CD4-positive, alpha-beta T cell treated with Interleukin-21 for 1 hour (primary cell): Measurements from ENCODE around the gene NDUFS3.
A peak's percentile ranks its signal among the peaks of the same experiment; 100 is the strongest.
"Not testable (repeated sequence)": the region's sequence is repeated elsewhere in the genome, so short reads cannot be mapped to it uniquely, and the experiment has no call there.

Experiments
- DNase-seq: peaks from one replicate; pipeline ENCODE4 v3.0.0-alpha.2; 2020

Gene NDUFS3

GRCh38 chr11:47578524-47579494 is at the start of gene NDUFS3, which contains the start of gene KBTBD4:
Gene NDUFS3 (plus strand): TSS chr11:47579074. CDS start chr11:47579092, 18 bp downstream.
Gene KBTBD4 (minus strand): TSS chr11:47578970. CDS start chr11:47578951, 19 bp downstream.
- DNase-seq, result peak; percentile 92

GRCh38 chr11:47529951-47530350 is 48.9 kb upstream of the NDUFS3 start:
- no peak for DNase-seq

- not testable (repeated sequence) for DNase-seq
These were observed 48.2 kb upstream of the NDUFS3 start for GRCh38 chr11:47530721-47531120.

GRCh38 chr11:47531666-47532065 is 47.2 kb upstream of the NDUFS3 start:
- DNase-seq, result no peak

- no peak for DNase-seq
These were observed 46.2 kb upstream of the NDUFS3 start for GRCh38 chr11:47532597-47533213.

- DNase-seq, result no peak
These were observed 45.2 kb upstream of the NDUFS3 start for GRCh38 chr11:47533690-47534151.

- no peak for DNase-seq
These were observed 44.1 kb upstream of the NDUFS3 start for GRCh38 chr11:47534704-47535251.

GRCh38 chr11:47536915-47537314 is 42.0 kb upstream of the NDUFS3 start:
- no peak for DNase-seq

- no peak for DNase-seq
These were observed 39.9 kb upstream of the NDUFS3 start for GRCh38 chr11:47538741-47539565.

- DNase-seq, result no peak
These were observed 39.2 kb upstream of the NDUFS3 start for GRCh38 chr11:47539681-47540039.

GRCh38 chr11:47541070-47541469 is 37.8 kb upstream of the NDUFS3 start:
- DNase-seq, result no peak

- DNase-seq, result no peak
These were observed 33.6 kb upstream of the NDUFS3 start for GRCh38 chr11:47545298-47545697.

GRCh38 chr11:47546274-47546673 is 32.6 kb upstream of the NDUFS3 start:
- DNase-seq, result not testable (repeated sequence)

- DNase-seq, result peak; percentile 9
These were observed 28.4 kb upstream of the NDUFS3 start for GRCh38 chr11:47550288-47551047.

- DNase-seq, result peak; percentile 22
These were observed 27.8 kb upstream of the NDUFS3 start for GRCh38 chr11:47551086-47551485.

- DNase-seq, result peak; percentile 22
These were observed 26.8 kb upstream of the NDUFS3 start for GRCh38 chr11:47552056-47552565.

GRCh38 chr11:47552566-47553405 is 26.1 kb upstream of the NDUFS3 start, which contains the start of gene CELF1:
Gene CELF1 (minus strand): TSS chr11:47553132. CDS start chr11:47499523, 53,609 bp downstream.
- DNase-seq, result peak; percentile 92

GRCh38 chr11:47553406-47553743 is 25.5 kb upstream of the NDUFS3 start:
- DNase-seq, result no peak

- not testable (repeated sequence) for DNase-seq
These were observed 21.9 kb upstream of the NDUFS3 start for GRCh38 chr11:47557004-47557403.

GRCh38 chr11:47558695-47559094 is 20.2 kb upstream of the NDUFS3 start:
- no peak for DNase-seq

GRCh38 chr11:47560426-47560825 is 18.4 kb upstream of the NDUFS3 start:
- no peak for DNase-seq
